RPMI8226 (cell line): ENCODE data around the gene RPTN.
A peak's percentile ranks its signal among the peaks of the same experiment; 100 is the strongest.

Source experiments
- DNase-seq: peaks from one replicate; pipeline ENCODE4 v3.0.0-alpha.2; 2015

Gene RPTN

GRCh38 chr1:152159144-152159543 lies at the start of gene RPTN:
TSS of gene RPTN (minus strand) at chr1:152159228. CDS start at chr1:152157889, 1,339 bp downstream.
- DNase-seq: no peak

GRCh38 chr1:152198982-152199381 lies 40.0 kb upstream of the RPTN start:
- DNase-seq: no peak

- no peak for DNase-seq
Measured at GRCh38 chr1:152197361-152197941, 38.4 kb upstream of the RPTN start.

GRCh38 chr1:152191711-152192110 lies 32.7 kb upstream of the RPTN start:
- no peak for DNase-seq

GRCh38 chr1:152191260-152191659 lies 32.2 kb upstream of the RPTN start:
- DNase-seq: no peak

- no peak for DNase-seq
Measured at GRCh38 chr1:152190589-152190988, 31.6 kb upstream of the RPTN start.

- DNase-seq: peak; percentile 80
Measured at GRCh38 chr1:152189657-152190442, 30.8 kb upstream of the RPTN start.

- DNase-seq: peak; percentile 86
Measured at GRCh38 chr1:152188673-152189591, 29.9 kb upstream of the RPTN start.

GRCh38 chr1:152186556-152187285 lies 27.7 kb upstream of the RPTN start:
- DNase-seq: no peak

- peak; percentile 66 for DNase-seq
Measured at GRCh38 chr1:152185544-152186391, 26.7 kb upstream of the RPTN start.

GRCh38 chr1:152182944-152183361 lies 23.9 kb upstream of the RPTN start:
- no peak for DNase-seq

- DNase-seq: peak; percentile 49
Measured at GRCh38 chr1:152182431-152182830, 23.4 kb upstream of the RPTN start.

GRCh38 chr1:152179566-152179965 lies 20.5 kb upstream of the RPTN start:
- DNase-seq: no peak

GRCh38 chr1:152170287-152170905 lies 11.4 kb upstream of the RPTN start:
- DNase-seq: peak; percentile 36

GRCh38 chr1:152169366-152170025 lies 10.5 kb upstream of the RPTN start:
- peak; percentile 81 for DNase-seq

GRCh38 chr1:152168535-152168868 lies 9.5 kb upstream of the RPTN start:
- DNase-seq: no peak

GRCh38 chr1:152167835-152168534 lies 9.0 kb upstream of the RPTN start:
- DNase-seq: peak; percentile 31

GRCh38 chr1:152166966-152167365 lies 7.9 kb upstream of the RPTN start:
- no peak for DNase-seq

GRCh38 chr1:152165286-152166077 lies 6.5 kb upstream of the RPTN start:
- DNase-seq: no peak
